Stromal cell of bone marrow (primary cell): ENCODE results near the gene MGLL.

Source experiments
- DNase-seq: peaks from one replicate; pipeline ENCODE4 v3.0.0-alpha.2; 2012; ENCODE audit warnings: low read depth

MGLL gene

DNA sequence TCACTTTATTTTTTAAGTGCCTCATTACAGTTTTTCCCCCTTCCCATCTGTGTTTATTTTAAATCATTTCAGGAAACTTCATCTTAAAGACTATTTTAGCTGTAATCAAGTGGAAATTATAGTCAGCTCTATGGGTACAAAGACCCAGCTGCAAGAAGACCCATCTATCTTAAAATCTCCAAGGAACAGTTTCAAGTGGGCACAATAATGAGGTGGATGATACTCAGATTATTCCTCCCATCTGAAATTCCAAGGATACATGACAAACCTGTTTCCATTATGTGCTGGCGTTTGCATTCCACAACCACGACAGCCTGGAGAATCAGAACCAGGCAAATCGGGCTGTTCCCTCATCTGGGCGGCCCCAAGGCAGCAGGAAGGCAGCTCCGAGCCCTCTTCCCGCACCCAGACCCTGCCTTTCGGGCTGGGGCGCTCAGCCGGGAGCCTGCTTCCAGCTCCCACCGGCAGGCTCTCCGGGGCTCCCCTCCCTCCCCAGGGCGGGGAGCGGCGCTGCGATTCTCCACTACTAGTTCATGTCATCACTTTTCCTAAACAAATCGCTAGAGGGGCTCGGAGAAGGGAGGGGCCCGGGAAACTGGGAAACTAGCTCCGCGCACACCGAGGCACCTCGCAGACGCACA lies at the start of gene MGLL:
MGLL (minus strand) TSS at position 475 of the 641 bp plus-strand sequence; CDS start at position 278, 197 bp downstream.
- no peak for DNase-seq

DNA sequence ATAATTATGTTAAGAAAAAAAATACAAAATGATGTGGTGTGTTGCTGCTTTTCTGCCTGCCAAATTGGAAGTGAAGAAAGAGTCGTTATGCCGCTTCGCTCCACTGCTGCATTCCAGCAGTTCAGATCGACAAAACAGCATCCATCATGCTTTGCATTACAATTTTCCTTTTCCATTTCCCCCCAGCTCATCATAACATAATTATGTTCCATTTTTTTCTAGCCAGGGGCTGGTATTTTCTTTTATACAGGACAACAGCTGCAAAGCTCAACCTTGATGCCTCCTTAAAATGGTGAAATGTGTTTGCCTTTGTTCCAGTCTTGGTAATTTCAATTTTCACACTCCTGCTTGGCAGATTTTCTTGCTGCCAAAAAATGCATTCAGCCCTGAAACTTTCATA lies 47.8 kb upstream of the MGLL start:
- no peak for DNase-seq

DNA sequence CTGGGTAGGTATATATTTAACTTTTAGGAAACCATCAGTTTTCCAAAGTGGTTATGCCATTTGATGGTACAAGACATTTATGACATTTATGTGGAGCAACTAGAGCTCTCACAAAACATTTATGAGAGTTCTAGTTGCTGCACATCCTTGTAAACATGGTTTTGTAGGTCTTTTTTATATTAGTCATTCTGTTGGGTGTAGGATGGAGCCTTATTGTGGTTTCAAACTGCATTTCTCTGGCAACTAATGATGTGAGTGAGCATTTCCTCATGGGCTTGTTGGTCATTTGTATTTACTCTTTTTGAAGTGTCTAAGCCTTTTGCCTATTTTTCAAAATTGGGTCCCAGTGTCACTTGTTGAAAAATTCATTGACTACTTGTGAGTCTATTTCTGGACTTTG lies 45.7 kb upstream of the MGLL start:
- DNase-seq = no peak

DNA sequence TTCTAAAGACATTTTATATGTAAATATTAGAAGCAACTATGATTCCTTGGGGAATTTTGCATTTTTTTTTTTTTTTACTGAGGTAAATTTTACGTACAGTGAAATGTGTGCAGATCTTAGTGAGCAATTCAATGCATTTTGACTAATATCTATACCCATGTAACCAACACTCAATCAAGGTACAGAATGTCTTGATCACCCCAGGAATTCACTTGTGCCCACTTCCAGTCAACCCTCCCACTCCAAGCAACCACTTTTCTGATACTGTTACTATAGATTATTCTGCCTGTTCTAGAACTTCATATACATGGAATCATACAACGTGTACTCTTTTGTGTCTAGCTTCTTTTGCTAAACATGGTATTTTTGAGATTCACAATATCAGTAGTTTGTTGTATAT lies 45.1 kb upstream of the MGLL start:
- DNase-seq = no peak

DNA sequence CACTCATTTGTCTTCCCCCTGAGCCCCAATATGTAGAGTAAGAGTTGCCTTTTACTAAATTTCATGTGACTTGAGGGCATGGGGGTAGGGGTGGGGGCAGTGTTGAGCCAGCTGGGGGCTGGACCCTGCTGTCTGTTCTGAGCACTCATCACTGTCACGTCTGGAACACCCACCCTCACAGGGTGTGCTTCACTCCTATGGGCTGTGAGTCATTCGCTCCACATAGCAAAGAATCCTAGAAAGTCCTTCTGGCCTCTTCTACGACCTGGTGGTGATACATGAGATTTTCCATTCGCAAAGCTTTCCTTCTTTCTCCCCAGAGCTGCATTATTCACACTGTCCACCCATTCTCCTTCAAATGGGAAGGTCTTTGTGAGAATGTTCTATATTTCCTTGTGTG lies 43.6 kb upstream of the MGLL start:
- DNase-seq = peak; percentile 53

DNA sequence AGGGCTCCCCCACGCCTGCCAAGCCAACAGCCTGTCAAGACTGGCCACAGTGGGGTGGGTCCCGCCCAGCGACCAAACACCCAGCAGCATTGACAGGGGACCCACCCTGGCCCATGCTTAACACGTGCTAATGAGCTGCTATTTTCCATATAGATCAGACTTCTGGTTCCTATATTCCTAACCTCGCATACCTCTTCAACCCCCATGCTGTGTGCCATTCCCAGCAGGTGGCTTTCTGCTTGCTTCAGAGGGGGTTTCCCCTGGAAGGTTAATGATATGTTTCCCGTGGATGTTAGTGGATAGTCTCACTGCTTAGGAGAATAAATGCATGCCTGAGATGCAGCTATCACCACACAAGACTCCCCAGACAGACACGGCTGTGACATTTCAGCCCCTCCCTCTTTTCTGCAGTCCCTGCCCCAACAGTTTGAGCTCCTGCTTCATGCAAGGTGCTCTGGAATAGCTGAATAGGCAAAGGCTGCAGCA lies 37.9 kb upstream of the MGLL start:
- no peak for DNase-seq

DNA sequence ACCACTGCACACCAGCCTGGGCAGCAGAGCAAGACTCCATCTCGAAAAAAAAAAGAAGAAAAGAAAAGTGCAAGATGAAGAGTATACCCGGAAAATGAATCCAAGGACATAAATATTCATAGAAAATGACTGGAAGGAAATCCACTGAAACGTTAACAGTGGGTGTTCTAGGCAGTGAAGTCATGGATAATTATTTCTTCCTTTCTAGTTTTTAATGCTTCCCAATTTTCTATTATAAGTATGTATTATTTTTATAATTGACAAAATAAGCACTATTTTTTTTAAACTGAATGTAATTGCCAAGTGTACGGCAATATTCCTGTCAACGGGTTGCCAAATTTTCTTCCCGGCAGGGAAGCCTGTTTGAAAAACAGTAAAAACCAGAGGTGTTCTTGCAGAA lies 37.4 kb upstream of the MGLL start:
- no peak for DNase-seq

DNA sequence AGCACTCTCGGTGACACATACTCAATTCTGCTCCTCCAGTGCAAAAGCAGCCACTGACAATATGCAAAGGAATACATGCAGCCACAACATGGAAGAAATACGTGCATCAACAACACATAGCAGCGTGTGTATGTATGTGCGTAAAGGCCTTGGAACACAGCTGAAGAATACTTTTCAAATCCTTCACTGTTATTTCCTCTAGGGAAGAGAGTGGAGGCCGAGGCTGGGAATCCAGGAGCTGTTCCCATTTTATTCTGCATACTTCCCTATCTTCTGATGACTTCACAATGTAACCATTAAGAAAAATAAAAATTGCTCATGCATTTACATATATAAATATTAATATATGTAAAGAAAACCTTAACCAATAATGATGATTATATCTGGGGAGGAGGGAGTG lies 36.6 kb upstream of the MGLL start:
- no peak for DNase-seq

DNA sequence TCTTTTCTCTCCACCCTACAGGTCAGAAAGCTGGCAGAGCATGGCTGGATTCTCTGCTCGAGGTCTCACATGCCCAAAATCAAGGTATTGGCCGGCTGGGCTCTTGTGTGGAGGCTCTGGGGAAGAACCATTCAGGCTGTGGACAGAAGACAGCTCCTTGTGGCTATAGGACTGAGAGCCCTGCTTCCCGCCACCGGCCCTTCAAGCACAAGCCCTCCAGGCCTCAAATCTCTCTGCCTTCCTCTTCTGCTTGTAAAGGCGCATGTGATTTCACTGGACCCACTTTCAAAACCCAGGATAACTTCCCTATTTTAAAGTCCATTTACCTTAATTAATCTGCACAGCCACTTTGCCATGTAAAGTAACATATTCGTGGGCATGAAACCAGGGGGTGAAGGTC lies 36.2 kb upstream of the MGLL start:
- DNase-seq = no peak

DNA sequence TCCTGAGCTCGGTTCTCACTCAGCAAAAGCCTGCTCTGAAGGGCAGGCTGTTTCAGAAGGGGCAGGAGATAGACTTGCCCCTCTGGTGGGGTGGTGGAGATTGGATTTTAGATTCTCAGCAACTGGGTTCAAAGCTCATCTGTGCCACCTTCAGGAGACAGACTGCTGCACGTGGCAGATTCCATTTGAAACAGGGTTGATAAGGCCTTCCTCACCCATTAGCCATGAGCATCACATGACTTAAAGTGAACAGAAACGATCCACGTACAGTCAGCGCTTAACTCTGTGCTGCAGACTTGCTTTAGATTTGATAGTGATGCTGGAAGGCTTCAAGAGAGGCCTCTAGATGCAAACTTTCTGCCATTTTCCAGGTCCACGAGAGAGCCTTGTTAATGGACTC lies 35.0 kb upstream of the MGLL start:
- peak; percentile 2 for DNase-seq

DNA sequence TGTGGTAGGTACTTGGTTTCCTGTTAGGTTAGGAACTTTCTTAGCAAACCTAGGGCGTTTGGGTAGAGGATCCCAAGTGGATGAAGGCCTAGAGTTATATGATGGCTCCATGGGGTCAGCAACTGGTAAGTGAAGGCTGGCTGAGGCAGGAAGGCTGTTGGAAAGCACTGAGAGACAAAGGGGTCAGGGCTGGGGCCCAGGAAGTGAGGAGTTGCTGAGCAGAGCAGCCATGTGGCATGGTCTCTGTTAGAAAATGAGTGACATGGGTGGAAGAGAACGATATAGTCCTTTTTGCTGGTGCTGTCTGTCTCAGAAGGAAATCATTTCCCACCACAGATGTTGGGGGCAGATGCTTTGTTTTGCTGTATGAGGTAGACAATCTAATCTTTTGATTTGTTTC lies 34.5 kb upstream of the MGLL start:
- DNase-seq = no peak

DNA sequence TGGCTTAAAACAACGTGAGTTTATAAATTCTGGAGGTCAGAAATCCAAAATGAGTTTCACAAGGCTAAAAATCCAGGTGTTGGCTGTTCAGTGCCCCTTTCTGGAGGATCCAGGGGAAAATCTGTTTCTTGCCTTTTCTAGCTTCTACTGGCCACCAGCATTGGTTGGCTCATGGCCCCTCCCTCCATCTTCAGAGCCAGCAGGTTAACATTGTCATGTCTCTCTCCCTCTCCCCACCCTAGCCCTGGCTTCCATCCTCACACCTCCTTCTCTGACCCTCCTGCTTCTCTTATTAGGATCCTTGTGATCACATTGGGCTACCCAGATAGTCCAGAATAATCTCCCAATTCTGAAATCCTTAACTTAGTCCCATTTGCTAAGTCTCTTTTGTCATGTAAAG lies 32.9 kb upstream of the MGLL start:
- DNase-seq = no peak

DNA sequence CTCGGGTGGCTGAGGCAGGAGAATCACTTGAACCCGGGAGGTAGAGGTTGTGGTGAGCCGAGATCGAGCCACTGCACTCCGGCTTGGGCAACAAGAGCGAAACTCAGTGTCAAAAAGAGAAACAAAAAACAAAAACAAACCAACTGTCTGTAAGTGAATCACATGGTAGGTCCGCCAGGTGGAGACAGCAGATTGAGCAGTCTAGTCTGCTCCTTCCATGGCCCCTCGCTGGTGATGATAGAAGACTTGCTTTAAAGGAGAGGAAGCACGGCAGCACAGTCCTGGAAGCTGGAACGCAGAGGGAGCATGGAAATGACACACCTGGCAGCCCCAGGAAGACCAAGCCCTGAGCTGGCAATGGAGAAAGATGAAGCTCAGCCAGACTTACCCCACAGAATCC lies 31.4 kb upstream of the MGLL start:
- no peak for DNase-seq

DNA sequence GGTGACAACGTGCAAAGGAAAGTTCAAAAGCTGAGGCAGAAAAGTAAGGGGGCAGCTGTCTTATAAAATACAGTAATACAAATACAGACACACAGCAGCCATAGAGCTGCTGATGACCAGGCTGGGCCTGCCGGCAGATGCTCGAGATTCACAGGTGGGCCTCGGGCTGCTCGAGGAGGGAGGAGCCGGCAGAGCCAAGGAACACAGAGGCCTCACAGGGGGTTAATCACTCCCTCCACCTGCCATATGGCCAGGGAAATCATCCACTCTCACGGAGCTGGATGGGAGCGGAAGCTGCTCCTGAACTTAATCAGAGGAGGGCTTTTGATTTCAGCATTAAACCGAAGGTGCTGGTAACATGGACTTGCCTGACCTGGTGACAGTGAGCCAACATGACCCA lies 29.6 kb upstream of the MGLL start:
- DNase-seq = no peak

DNA sequence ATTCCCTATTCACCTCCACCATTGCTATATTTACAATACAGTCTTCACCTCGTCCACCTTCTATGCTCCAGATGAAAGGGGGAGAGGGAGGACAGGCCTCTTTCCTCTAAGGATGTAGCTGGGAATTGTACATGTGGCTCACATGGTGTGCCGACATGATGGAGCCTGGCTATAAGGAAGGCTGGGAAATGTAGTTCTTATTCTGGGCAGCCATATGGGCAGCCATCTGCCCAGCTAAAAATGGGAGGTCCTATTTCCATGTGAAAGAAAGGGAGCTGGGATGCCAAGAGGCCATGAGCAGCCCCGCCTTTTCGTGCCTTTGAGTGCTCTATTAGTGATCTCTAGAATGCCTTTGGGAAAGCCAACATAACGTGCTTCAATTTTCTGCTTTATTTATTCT lies 27.1 kb upstream of the MGLL start:
- no peak for DNase-seq

DNA sequence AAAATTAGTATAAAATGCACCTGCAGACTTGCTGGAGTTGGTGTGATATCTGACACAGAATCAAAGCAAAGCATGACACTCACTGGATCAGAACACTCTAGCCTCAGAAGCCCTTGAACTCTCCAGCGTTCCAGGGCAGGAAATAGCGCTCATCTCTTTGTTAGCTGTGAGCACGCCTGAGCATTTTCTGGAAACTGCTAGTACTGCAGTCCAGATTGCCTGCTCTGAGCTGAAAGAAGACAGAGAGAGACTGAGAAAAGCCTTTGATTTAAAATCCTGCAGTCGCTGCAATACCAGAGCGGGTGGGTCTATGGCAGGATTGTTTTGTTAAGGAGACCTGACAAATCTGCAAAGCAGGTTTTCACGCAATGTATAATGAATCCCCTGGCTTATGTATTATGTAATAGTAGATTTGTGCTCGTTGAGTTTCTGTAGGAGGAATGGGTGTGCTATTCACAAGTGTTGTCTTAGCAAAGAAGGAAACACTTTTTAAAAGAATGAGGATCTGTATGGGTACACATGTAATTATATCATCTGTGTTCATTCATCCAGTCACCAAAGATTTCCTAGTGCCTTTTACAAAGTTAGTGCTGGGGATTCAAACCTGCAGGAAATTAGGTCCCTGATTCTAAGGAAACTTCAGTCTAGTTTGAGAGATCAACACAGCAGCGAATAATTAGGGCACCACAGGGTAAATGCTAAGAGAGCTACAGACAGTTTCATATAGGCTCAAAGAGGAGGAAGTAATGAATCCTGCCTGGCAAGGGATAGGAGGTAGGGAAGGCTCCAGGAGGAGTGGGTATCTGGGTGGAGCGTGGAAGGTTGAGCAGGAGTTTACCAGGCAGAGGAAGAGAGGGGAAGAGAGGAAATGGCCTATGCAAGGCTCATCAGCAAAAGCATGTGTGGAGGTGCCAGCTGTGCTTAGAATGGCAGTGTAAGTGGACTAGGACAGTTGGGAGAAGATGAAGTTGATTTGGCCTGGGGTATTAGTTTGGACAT lies 26.1 kb upstream of the MGLL start:
- no peak for DNase-seq

DNA sequence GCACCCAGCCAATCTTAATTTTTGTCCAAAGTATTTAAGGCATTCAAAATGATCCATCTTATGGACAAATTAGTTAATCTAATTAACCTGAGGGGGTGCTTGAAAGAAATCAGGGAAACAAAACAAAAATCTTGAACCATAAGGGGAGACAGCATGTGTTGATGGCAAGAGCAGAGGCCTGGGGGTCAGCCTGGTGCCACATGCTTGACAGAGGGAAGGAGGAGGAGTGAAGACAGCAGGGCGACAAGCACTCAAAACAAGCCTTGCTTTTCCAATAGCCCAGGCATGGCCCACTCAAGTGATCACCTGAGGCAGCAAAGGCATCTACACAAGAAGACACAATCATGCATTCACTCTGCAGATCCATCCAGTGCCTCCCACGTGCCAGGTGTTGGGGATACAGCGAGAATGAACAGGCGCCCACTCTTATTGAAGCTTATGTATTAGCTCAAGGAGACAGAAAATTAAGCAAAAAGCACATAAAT lies 25.0 kb upstream of the MGLL start:
- DNase-seq = no peak

DNA sequence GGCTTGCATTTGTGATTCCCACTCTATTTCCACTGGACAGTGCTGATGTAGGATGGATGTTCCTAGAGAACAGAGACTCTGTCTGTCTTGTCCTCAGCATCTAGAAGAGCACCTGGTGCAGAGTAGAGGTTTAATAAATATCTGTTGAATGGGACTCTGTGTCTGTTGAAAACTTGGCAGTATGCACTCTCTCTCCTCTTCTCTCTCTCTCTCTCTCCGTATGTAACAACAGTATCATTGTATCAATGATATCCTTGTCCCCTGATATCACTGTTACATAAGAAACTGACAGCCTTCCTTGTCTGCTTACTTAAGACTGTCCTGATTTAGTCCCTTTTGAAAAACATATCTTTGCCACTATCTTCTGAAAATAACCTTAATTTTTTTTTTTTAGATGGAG lies 24.3 kb upstream of the MGLL start:
- DNase-seq = no peak

DNA sequence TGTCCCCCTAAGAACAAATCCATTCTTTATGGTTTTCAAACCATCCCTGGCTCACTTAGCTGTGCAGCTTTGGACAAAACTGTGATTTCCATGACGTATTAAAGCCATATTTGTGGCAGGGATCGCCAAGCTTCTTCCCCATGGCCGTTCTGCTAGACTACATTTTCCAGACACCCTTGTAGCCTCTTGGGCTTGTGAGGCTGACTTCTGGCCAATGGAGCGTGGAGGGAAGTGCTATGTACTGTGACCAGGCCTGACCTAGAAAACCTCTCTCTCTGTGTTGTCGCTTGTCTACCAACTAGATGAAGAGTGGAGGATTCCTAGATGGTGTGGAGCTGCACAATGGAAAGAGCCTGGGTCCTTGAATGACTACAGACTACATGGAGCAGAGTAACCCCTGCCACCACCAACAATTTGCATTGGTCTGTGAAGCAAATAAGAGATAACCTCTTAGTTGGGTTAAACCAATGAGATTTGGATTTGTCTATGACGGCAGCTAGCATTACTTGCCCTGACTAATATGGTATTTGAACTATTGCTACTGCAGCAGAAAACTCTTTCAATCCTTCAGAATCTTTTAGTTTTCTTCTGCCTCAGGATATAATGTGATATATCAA lies 22.1 kb upstream of the MGLL start:
- no peak for DNase-seq

DNA sequence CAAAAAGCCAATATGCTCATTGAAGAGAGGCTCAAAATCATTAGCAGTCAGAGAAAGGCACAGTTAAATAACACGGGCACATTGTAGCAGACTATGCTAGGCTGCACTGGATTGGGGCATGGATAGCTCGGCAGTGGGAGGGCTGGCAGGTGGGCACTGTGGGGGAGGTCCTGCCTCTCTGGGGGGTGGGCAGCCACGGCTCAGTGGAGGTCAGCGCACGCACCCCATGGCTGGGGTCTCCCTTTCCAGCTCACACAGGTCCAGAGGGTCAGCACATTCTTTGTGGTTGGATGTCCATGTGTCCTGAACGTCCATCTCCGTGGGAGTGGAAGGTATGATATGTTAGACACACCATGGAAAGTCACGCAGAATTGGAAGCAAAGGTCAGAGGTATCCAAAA lies 18.4 kb upstream of the MGLL start:
- no peak for DNase-seq

DNA sequence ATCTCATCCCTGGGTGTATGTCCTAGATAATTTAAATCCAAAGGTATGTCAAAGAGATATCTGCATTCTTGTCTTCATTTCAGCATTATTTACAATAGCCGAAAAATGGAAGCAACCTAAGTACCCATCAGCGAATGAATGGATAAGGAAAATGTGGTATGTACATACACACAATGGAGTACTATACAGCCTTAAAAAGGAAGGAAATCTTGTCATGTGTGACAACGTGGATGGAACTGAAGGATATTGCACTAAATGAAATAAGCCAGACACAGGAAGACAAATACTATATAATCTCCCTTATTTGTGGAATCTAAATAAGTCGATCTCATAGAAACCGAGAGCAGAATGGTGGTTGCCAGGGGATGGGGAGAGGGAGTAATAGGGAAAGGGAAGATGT lies 16.8 kb upstream of the MGLL start:
- no peak for DNase-seq

DNA sequence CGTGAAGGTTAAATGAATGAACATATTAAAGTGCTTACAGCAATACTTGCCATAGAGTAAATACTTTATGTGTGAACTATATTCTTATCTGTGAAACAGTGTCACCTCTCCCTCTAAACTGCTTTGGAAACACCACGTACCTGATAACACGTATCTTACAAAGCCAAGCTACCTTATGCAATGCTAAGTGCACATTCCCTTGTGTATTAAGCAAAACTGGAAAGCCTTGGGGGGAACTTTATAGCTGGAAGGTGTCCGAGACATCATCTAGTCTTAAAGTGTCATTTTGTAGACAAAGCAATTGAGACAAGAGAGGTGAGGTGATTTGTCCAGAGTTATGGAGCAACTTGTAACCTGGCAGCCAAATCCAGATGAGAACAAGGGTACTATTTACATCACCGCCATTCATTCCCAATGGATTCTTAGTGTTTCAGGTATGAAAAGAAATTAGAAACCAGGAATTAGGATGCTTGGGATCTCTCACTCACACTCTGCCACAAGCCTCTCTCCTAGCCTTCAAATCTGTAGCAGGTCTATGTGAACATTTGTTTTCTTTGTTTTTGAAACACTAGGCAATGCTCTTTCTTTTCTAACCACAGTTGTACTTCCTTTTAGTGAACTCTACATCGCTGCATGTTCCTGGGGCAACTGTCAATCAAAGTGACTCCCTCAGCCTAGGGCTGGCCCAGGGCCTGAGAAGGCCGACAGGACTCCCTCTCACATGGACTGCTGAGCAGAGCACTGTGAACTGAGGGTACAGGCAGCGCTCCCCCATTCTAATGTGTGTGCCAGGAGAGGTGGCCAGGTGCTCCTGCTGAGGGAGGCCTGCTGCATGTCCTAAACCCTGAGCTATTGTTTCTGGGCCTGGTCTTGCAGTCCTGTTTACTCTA lies 13.9 kb upstream of the MGLL start:
- DNase-seq = no peak
